Measurements from ENCODE around the gene SPEG. TPM values are rescaled to one million over a fixed set of nuclear protein-coding genes. Genes with fewer than 3 reads are reported as not detected.

SPEG gene
- total and polyA plus RNA-seq, 2 of the 13 experiments (the other 11 are each of a cell fraction or from before 2014, with no cell fraction given) = 0.18 to 0.24 TPM

DNA sequence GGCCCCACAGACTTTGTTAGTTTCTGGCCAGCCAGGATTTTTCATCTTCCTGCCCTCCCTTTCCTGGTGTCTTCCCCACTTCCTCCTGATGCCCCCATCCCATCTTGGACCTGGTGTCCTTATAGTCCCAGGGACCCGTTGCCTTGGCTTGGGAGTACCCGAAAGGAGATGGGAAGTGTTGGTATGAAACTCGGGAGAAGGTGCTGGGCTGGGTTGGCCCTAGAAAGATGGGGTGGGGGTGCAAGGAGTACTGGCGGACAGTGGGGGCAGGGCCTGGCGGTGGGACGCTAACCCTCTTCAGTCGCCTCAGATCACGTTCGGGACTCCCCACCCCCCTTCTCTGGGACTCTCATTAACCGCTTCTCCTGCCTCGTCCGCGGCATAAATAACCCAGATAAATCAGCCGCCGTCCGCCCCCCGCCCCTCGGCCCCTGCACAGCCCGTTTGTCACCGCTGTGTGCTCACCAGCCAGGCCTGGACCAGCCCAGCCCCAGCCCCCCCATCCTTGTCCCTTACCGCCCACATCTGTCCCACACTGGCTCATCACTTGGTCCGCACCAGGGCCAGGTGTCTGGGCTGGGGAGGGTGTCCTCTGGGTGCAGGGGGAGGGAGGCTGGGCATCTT is 76.0 kb downstream of the SPEG start (continued):
- TF ChIP-seq PATZ1 (CRISPR knock-in tag; IDR thresholded peaks at IDR 0.05) (no peak), EEA1 (CRISPR knock-in tag; IDR thresholded peaks at IDR 0.05; ENCODE audit: borderline replicate concordance) (no peak), RERE (CRISPR knock-in tag; IDR thresholded peaks at IDR 0.05; ENCODE audit: low read depth) (no peak), MTF2 (CRISPR knock-in tag; IDR thresholded peaks at IDR 0.05; ENCODE audit: borderline replicate concordance) (0 out of 2 replicates have a peak, but pooled peaks have one; percentile 7), MED1 (CRISPR knock-in tag; IDR thresholded peaks at IDR 0.05) (no peak), ZNF619 (CRISPR knock-in tag; IDR thresholded peaks at IDR 0.05) (no peak), LCORL (IDR thresholded peaks at IDR 0.05) (no peak), LCORL (CRISPR knock-in tag; IDR thresholded peaks at IDR 0.05) (0 out of 2 replicates have a peak, but pooled peaks have one; percentile 8), ZNF558 (CRISPR knock-in tag; IDR thresholded peaks at IDR 0.05; ENCODE audit: borderline replicate concordance) (no peak), ZNF12 (CRISPR knock-in tag; IDR thresholded peaks at IDR 0.05) (no peak), HMGA1 (CRISPR knock-in tag; conservative IDR thresholded peaks at IDR 0.05) (no peak), BORCS8-MEF2B (CRISPR knock-in tag; IDR thresholded peaks at IDR 0.05) (0 out of 2 replicates have a peak, but pooled peaks have one; percentile 4), RELA (CRISPR knock-in tag; IDR thresholded peaks at IDR 0.05) (no peak), ZBTB49 (CRISPR knock-in tag; IDR thresholded peaks at IDR 0.05; ENCODE audit: borderline replicate concordance) (no peak), ZNF430 (CRISPR knock-in tag; IDR thresholded peaks at IDR 0.05) (0 out of 2 replicates have a peak, but pooled peaks have one; percentile 2)
- TF ChIP-seq, protein P1, sequence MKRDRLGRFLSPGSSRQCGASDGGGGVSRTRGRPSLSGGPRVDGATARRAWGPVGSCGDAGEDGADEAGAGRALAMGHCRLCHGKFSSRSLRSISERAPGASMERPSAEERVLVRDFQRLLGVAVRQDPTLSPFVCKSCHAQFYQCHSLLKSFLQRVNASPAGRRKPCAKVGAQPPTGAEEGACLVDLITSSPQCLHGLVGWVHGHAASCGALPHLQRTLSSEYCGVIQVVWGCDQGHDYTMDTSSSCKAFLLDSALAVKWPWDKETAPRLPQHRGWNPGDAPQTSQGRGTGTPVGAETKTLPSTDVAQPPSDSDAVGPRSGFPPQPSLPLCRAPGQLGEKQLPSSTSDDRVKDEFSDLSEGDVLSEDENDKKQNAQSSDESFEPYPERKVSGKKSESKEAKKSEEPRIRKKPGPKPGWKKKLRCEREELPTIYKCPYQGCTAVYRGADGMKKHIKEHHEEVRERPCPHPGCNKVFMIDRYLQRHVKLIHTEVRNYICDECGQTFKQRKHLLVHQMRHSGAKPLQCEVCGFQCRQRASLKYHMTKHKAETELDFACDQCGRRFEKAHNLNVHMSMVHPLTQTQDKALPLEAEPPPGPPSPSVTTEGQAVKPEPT (CRISPR knock-in tag; IDR thresholded peaks at IDR 0.05; ENCODE audit: low read depth) = no peak
- TF ChIP-seq, protein P2, sequence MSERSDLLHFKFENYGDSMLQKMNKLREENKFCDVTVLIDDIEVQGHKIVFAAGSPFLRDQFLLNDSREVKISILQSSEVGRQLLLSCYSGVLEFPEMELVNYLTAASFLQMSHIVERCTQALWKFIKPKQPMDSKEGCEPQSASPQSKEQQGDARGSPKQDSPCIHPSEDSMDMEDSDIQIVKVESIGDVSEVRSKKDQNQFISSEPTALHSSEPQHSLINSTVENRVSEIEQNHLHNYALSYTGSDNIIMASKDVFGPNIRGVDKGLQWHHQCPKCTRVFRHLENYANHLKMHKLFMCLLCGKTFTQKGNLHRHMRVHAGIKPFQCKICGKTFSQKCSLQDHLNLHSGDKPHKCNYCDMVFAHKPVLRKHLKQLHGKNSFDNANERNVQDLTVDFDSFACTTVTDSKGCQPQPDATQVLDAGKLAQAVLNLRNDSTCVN (CRISPR knock-in tag; IDR thresholded peaks at IDR 0.05; ENCODE audit: borderline replicate concordance) = no peak
